Measurements from ENCODE around the gene SAFB2.

- TF ChIP-seq HOXA7 (CRISPR knock-in tag; IDR thresholded peaks at IDR 0.05) (no peak), CTCF (IDR thresholded peaks at IDR 0.05) (no peak), EHMT2 (IDR thresholded peaks at IDR 0.05; ENCODE audit: low read depth) (no peak), JUN (IDR thresholded peaks at IDR 0.05) (no peak), REST (IDR thresholded peaks at IDR 0.05) (no peak), MYC (IDR thresholded peaks at IDR 0.05; ENCODE audit: borderline replicate concordance, low read length) (no peak)
These were observed 77.5 kb downstream of the SAFB2 start for GRCh38 chr19:5545051-5545450.

All from A549 (cell line).